ENCODE data around the gene CD200. TPM values are rescaled to one million over a fixed set of nuclear protein-coding genes. Genes with fewer than 3 reads are reported as not detected.

CD200 gene
- total and polyA plus RNA-seq, 2 of the 4 experiments (the other 2 are of a cell fraction): 1.1 to 1.7 TPM

- ChIA-PET POLR2A (ENCODE audit: unreplicated experiment) (no interaction called here), CTCF (interaction anchor here (0.6 kb wide), 1 partner anchor 58 kb away, joined by 3 read pairs; the partner anchor contains the start of gene SLC9C1)
- no TSS peak for BruUV-seq (replicated peaks)
- no peak overlapping the region for H4K5ac ChIP-seq (ENCODE audit: low read depth, low read length)
- H2BK5ac ChIP-seq (ENCODE audit: low read depth, low read length, poor library complexity, severe bottlenecking): no peak overlapping the region
- no peak overlapping the region for H2AFZ ChIP-seq (replicated peaks; ENCODE audit: low read length, poor library complexity)
- H2AK5ac ChIP-seq (ENCODE audit: low read depth, low read length): no peak overlapping the region
- DNase-seq: no peak
- no peak overlapping the region for H2BK120ac ChIP-seq (ENCODE audit: low read depth, low read length)
- H3K27me3 ChIP-seq (ENCODE audit: control insufficient read depth, insufficient read depth, low read length): peaks cover 6% of the 10 kb centered on the region
- H3K27ac ChIP-seq (ENCODE audit: insufficient read depth, low read length): no peak overlapping the region
- no peak overlapping the region for H4K91ac ChIP-seq (ENCODE audit: insufficient read depth, low read depth, low read length)
- H2AK9ac ChIP-seq (replicated peaks; ENCODE audit: low read depth, low read length, poor library complexity): no peak overlapping the region
- H4K20me1 ChIP-seq (ENCODE audit: insufficient read depth, low read length): no peaks in the 10 kb centered on the region
- TF ChIP-seq MAFK (IDR thresholded peaks at IDR 0.05; ENCODE audit: low read depth, low read length): no peak
- H3K9me3 ChIP-seq (ENCODE audit: control insufficient read depth, insufficient read depth, low read length): no peaks in the 10 kb centered on the region
- no peak overlapping the region for H3K4me3 ChIP-seq (ENCODE audit: insufficient read depth, low read depth, low read length)
- no peaks in the 10 kb centered on the region for H3K9me1 ChIP-seq (ENCODE audit: insufficient read depth, low read length)
- dilution Hi-C loops (cut with HindIII; ENCODE audit: low sequenced_read_pairs, unreplicated experiment): no loop called here
- H3K56ac ChIP-seq (ENCODE audit: extremely low read depth, insufficient read depth, low read length): no peak overlapping the region
- H3K9ac ChIP-seq (ENCODE audit: low read depth, low read length): no peak overlapping the region
- H3K4me1 ChIP-seq (ENCODE audit: control insufficient read depth, insufficient read depth, low read length): peaks cover 2% of the 10 kb centered on the region; the same call in 1 of the 2 replicates
- H3K4me2 ChIP-seq (ENCODE audit: low read depth, low read length): no peak overlapping the region; the same call in 1 of the 2 replicates
- H4K8ac ChIP-seq (ENCODE audit: low read depth in 2 of 2, low read length in 2 of 2): no peak overlapping the region
- in situ Hi-C loops (cut with MboI; ENCODE audit: low sequenced_read_pairs): no loop called here
- H3K23ac ChIP-seq (ENCODE audit: low read depth, low read length): no peak overlapping the region
- intact Hi-C loops (cut with micrococcal nuclease): no loop called here
- H2BK20ac ChIP-seq (ENCODE audit: low read depth, low read length): no peak overlapping the region
- no peak overlapping the region for H3K4ac ChIP-seq (ENCODE audit: low read depth, low read length)
- no peak for ATAC-seq (ENCODE audit: low read depth)
- H3K14ac ChIP-seq (replicated peaks; ENCODE audit: low read depth, low read length): no peak overlapping the region
- 33% methylated on average over 1 of the region's 2 CpGs; no CpG with 5 or more reads in 1 of the 2 experiments for WGBS, 2 experiments (ENCODE audit: extremely low coverage in 2 of 2, insufficient read length in 1 of 2)
- no peak overlapping the region for H3K18ac ChIP-seq (ENCODE audit: low read depth, low read length)
- H3K79me1 ChIP-seq (ENCODE audit: low read depth in 1 of 2, low read length in 2 of 2): no peaks in the 10 kb centered on the region
- peaks cover 2% of the 10 kb centered on the region; the same call in 1 of the 2 replicates for H3K36me3 ChIP-seq (ENCODE audit: control insufficient read depth, insufficient read depth, low read length)
- no peak overlapping the region for H2BK15ac ChIP-seq (ENCODE audit: low read depth, low read length)
Measured at GRCh38 chr3:112351823-112352222, 18.9 kb downstream of the CD200 start.

Measured in IMR-90 (cell line).